HG03442 (cell line): ENCODE results near the gene CYP2D6.

Experiments used
- ATAC-seq: cut with Tn5 transposase; IDR thresholded peaks from one replicate; pipeline ENCODE4 v1.9.1; 2021; ENCODE audit warnings: mild to moderate bottlenecking, moderate library complexity; ENCODE audit not compliant: unreplicated experiment

CYP2D6 gene

GRCh38 chr22:42090596-42091454 is 39.8 kb downstream of the CYP2D6 start, which contains the start of gene NDUFA6:
Gene NDUFA6, minus strand, starts transcription at chr22:42090772. Its CDS starts 28 bp downstream, at chr22:42090744.
- peak; percentile 95 for ATAC-seq

DNA sequence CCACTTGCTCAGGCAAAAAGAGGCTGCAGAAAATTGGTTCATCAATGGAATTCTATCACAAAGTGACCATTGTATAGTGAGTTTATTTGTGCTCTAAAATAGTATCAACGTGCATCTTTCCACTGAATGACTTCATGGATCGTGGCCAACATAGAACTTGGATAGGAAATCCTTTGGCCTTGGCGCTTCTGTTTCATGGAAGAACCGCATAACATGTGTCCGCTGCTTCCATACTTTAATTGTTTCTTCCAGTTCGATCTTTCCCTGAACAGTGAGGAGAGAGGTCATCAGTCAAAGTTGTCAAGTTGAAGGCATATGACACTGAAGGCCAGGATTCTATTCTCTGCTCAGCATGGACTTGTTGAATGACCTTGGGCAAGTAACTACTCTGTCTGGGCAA is 44.6 kb downstream of the CYP2D6 start:
- no peak for ATAC-seq

DNA sequence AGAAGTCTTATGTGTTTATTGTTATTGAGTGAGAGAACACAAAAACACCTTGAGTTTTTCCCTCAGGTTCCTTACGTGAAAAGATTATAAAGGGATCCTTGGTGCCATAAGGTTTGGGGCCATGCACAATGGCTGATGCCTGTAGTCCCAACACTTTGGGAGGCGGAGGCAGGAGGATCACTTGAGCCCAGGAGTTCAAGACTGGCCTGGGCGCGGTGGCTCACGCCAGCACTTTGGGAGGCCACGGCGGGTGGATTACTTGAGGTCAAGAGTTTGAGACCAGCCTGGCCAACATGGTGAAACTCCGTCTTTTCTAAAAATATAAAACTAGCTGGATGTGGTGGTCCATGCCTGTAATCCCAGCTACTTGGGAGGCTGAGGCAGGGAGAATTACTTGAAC is 45.7 kb downstream of the CYP2D6 start:
- ATAC-seq: no peak

GRCh38 chr22:42083119-42083518 is 47.5 kb downstream of the CYP2D6 start:
- ATAC-seq: no peak

DNA sequence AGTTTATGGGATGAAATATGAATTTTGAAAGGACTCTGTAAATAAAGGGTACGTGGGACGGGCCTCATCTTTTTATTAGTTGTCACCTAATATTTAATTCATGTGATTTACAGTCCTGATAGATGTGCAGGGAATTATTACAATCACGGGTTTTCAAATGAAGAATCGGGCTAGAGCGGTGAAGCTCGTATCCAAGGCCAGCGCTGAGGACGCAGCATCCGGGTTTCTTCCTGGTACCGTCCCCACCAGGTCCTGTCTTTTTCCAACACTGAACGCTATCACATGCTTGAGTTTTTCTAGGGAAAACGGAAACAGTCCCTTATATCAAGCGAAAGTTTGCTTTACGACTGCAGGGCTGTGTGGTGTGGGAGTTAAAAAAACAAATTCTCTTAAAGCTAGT is 50.3 kb downstream of the CYP2D6 start:
- no peak for ATAC-seq

DNA sequence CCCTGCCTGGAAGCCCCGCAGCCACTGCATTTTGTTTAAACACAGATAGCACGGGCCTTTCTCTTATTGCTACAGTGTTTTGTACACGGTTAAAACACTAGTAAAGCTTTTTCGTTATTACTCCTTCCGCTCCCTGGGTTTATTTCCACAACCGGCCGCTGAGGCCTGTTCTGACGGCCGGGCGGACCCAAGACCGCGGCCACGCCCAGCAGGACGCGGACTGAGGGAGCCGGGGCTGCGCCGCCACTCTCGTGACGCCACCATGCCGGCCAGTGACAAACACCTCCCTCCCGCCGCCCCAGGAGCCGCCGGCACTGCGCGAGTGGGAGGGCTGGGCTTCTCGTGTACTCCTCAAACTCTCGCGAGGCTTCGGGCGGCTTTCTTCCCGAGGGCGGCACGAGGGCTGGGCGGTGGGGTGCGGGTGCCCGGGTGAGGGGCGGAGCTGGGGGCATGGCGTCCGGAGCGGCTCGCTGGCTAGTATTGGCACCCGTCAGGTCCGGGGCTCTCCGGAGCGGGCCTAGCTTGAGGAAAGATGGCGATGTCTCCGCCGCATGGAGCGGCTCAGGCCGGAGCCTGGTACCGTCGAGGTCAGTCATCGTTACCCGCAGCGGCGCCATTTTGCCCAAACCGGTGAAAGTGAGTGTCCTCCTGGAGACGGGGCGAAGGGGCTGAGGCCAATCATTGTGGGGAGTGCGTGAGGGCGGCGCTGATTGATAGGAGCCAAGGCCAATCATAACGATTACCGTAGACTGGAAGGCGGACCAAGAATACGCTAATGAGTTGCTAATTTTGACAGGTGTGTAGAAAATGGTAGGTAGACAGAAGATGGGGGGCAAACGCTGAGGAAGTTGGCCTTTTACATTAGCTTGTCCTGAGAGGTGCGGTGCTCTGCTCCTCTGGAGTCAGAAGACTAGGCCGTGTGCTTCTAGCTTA is 51.0 kb downstream of the CYP2D6 start, which contains the start of gene SMDT1:
Gene SMDT1 (plus strand): TSS at position 382 of the 933 bp plus-strand sequence. CDS start 69 bp downstream, at position 451.
- ATAC-seq: peak; percentile 73

DNA sequence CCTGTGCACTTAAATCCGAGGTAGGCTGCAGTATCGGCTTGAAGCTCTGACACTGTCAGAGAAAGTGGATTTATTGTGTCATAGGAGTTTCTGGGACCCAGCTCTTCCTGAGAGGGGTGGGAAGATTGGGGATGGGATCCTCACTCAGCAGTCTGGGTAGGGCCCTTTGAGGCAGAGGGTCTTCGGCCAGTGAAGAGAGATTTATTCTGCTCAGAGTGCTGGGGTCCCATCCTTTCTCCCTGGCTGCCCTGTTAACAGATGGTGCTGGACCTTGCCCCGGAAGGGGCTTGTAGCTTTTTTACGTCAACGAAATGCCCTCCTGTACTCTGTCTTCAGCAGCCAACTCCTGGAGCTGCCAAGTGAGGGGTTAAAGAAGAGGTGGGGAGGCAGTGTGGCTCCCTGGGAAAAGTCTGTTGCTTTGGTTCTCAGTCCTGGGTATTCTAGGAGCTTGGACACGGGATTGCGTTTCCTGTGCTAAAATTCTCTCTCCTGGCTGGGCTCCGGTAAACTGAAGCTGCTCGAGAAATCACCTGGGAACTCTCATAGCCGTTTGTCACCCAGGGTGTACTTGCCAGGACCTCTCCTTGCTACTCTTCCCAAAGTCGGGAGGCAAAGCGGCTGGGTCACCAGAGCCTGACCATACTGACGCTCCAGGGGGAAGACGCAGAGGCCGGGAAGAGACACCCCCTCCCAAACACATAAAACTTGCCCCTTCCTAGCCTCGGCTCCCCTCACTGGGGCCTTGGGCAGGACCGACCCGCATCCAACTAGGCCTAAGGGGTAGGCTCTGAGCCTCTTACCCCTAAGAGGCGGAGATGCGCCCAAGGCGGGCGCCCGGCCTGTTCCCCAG is 51.9 kb downstream of the CYP2D6 start:
- ATAC-seq: no peak

- no peak for ATAC-seq
Observed at GRCh38 chr22:42077486-42078125, 53.0 kb downstream of the CYP2D6 start.

DNA sequence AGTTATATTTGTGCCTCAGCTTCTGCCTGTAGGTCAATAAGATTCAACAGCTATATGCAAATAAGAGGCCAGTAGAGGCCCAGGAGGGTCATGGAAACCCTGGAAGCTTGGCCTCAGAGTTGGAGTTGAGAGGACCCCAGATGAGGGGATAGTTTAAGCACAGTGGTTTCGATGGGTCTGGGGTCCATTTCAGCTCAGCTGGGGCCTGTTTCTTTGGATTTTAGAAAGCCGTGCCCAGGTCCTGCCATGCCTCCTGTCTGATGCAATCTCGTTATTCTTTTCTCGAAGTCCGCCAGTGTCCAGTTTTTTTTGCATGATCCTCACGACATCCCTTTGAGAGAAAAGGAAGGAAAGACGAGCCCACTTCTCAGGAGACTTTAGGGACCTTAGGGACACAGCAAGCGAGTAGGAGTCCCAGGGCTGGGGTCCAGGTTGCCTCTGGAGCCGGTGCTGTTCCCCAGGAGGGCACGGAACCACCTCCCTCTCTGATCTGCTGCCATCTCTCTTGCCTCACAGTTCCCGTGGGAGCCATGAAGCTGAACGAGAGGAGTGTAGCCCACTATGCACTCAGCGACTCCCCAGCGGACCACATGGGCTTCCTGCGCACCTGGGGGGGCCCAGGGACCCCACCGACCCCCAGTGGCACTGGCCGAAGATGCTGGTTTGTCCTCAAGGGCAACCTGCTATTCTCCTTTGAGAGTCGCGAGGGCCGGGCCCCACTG is 53.7 kb downstream of the CYP2D6 start:
- ATAC-seq: no peak
